Measurements from ENCODE around the gene TENM3.

- TF ChIP-seq CTCF (IDR thresholded peaks at IDR 0.05) (no peak), ZFX (IDR thresholded peaks at IDR 0.05; ENCODE audit: borderline replicate concordance) (no peak)
These were observed 206.2 kb downstream of the TENM3 start for GRCh38 chr4:182449186-182449929.
